Body of pancreas (tissue), 4 donors: ENCODE data around the gene ITGB4.
"Not testable (repeated sequence)": the region's sequence is repeated elsewhere in the genome, so short reads cannot be mapped to it uniquely, and the experiment has no call there.

Source experiments
- CTCF ChIP-seq, 7 experiments: fragments of 450-650 bp in 4 of 7; fragments of 200-600 bp in 3 of 7; sonication (generic) in 3 of 7; IDR thresholded peaks; one replicate each; pipeline ENCODE4 v1.5.1; 2016 to 2019; ENCODE audit warnings: antibody characterized with exemption in 7 of 7
- POLR2A ChIP-seq, 3 donors: fragments of 450-650 bp; IDR thresholded peaks; one replicate each; pipeline ENCODE4 v1.6.1; 2016; ENCODE audit warnings: antibody characterized with exemption in 3 of 3, mild to moderate bottlenecking in 2 of 3

- not testable (repeated sequence) for TF ChIP-seq CTCF, POLR2A (IDR thresholded peaks at IDR 0.05)
Measured at GRCh38 chr17:75759978-75760640, 38.9 kb downstream of the ITGB4 start.
